GM21526 (cell line): ENCODE measurements around the gene RACK1.
"Not testable (repeated sequence)": the region's sequence is repeated elsewhere in the genome, so short reads cannot be mapped to it uniquely, and the experiment has no call there.

Experiments
- ATAC-seq: cut with Tn5 transposase; IDR thresholded peaks from one replicate; pipeline ENCODE4 v1.9.1; 2021; ENCODE audit warnings: moderate library complexity; ENCODE audit not compliant: unreplicated experiment, low FRiP score

RACK1 gene

GRCh38 chr5:181217111-181217802 is 26.4 kb downstream of the RACK1 start:
- peak; percentile 26 for ATAC-seq

GRCh38 chr5:181215997-181216989 is 27.4 kb downstream of the RACK1 start:
- ATAC-seq = no peak

GRCh38 chr5:181214249-181214648 is 29.5 kb downstream of the RACK1 start:
- not testable (repeated sequence) for ATAC-seq

- no peak for ATAC-seq
Observed at GRCh38 chr5:181212934-181213333, 30.8 kb downstream of the RACK1 start.

GRCh38 chr5:181212080-181212479 is 31.6 kb downstream of the RACK1 start:
- ATAC-seq = no peak

- no peak for ATAC-seq
Observed at GRCh38 chr5:181211208-181211607, 32.5 kb downstream of the RACK1 start.

GRCh38 chr5:181210698-181211097 is 33.0 kb downstream of the RACK1 start:
- not testable (repeated sequence) for ATAC-seq

GRCh38 chr5:181210148-181210547 is 33.6 kb downstream of the RACK1 start:
- not testable (repeated sequence) for ATAC-seq

GRCh38 chr5:181209006-181209405 is 34.7 kb downstream of the RACK1 start:
- ATAC-seq = not testable (repeated sequence)

GRCh38 chr5:181207960-181208253 is 35.8 kb downstream of the RACK1 start:
- no peak for ATAC-seq

GRCh38 chr5:181207214-181207959 is 36.3 kb downstream of the RACK1 start:
- ATAC-seq = no peak

- no peak for ATAC-seq
Observed at GRCh38 chr5:181205761-181206649, 37.7 kb downstream of the RACK1 start.

- no peak for ATAC-seq
Observed at GRCh38 chr5:181204826-181205760, 38.6 kb downstream of the RACK1 start, which contains the start of gene TRIM7. TRIM7 (minus strand) TSS chr5:181205196; CDS start chr5:181205110, 86 bp downstream.

- ATAC-seq = no peak
Observed at GRCh38 chr5:181204113-181204825, 39.4 kb downstream of the RACK1 start.

GRCh38 chr5:181203777-181204112 is 40.0 kb downstream of the RACK1 start:
- no peak for ATAC-seq

- ATAC-seq = no peak
Observed at GRCh38 chr5:181203093-181203711, 40.5 kb downstream of the RACK1 start.

- ATAC-seq = no peak
Observed at GRCh38 chr5:181200816-181201215, 42.9 kb downstream of the RACK1 start.
